ENCODE measurements around the gene USP49. TPM values are rescaled to one million over a fixed set of nuclear protein-coding genes. Genes with fewer than 3 reads are reported as not detected.

USP49 gene
- total RNA-seq, 4 donors from 2014 or later = 2.3 to 3.8 (median 3.1) TPM

DNA sequence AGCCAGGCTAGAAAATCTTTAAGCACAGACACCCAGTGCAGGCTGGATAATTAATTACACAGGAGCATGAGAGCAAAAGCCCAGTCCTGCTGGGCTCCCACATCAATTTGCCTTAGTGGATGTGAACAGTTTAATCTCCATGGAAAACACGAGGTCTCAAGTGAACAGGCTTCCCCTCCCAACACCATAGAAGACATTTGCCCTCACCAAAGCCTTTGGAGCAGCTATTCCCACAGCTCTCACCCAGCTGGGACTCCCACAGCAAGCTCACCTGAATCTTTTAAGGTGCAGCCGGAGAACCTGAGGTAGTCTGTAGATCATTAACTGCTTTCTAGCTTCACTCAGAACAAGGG, 95.6 kb downstream of the USP49 start:
- TF ChIP-seq, protein P1, sequence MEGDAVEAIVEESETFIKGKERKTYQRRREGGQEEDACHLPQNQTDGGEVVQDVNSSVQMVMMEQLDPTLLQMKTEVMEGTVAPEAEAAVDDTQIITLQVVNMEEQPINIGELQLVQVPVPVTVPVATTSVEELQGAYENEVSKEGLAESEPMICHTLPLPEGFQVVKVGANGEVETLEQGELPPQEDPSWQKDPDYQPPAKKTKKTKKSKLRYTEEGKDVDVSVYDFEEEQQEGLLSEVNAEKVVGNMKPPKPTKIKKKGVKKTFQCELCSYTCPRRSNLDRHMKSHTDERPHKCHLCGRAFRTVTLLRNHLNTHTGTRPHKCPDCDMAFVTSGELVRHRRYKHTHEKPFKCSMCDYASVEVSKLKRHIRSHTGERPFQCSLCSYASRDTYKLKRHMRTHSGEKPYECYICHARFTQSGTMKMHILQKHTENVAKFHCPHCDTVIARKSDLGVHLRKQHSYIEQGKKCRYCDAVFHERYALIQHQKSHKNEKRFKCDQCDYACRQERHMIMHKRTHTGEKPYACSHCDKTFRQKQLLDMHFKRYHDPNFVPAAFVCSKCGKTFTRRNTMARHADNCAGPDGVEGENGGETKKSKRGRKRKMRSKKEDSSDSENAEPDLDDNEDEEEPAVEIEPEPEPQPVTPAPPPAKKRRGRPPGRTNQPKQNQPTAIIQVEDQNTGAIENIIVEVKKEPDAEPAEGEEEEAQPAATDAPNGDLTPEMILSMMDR (IDR thresholded peaks at IDR 0.05) = no peak
- DNase-seq (ENCODE audit: low spot score) (no peak), ATAC-seq (ENCODE audit: low FRiP score) (no peak)

DNA sequence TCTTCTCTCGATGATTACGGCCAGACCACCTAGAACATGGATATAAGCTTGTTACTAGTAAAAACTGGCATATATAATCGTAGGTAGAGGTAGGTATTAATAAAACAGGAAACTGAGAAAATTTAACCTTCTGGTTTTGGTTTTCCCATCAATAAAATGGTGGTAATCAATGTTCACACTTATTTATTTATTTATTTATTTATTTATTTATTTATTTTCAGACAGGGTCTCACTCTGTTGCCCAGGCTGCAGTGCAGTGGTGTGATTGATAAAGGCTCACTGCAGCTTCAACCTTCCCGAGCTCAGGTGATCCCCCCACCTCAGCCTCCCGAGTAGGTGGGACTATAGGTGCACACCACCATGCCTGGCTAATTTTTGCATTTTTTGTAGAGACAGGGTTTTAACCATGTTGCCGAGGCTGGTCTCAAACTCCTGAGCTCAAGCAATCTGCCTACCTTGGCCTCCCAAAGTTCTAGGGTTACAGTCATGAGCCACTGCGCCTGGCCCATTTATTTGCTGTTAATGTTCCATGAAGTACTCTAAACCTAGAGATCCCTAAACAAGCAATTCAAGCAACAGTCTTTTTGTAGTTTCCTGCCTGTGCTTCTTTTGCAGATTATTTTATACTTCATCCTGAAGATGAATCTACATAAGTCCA, 96.1 kb downstream of the USP49 start:
- ATAC-seq (ENCODE audit: low FRiP score) (no peak), DNase-seq (ENCODE audit: low spot score) (no peak)
- TF ChIP-seq, protein P1 (IDR thresholded peaks at IDR 0.05) = no peak

DNA sequence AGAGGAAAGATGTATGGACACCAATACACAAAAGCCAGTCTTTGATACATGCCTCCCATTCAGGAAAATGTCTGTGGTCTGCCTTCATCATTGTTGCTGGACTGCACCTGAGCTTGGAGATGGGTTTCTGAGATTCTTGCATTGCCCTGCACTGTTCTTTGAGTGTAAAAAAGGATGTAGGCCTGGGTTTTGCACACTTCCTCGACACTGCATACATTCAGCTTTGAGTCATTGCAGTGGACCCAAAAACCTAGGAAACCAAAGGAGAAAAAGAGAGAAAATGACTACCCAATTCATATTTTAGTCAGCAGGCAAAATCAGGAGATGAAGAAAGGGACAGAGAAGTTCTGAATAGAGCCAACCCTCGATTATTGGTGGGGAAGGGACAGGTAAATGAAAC, 98.7 kb downstream of the USP49 start:
- no peak for DNase-seq (ENCODE audit: low spot score)
- TF ChIP-seq, protein P1 (IDR thresholded peaks at IDR 0.05) = no peak
- no peak for ATAC-seq (ENCODE audit: low FRiP score)

DNA sequence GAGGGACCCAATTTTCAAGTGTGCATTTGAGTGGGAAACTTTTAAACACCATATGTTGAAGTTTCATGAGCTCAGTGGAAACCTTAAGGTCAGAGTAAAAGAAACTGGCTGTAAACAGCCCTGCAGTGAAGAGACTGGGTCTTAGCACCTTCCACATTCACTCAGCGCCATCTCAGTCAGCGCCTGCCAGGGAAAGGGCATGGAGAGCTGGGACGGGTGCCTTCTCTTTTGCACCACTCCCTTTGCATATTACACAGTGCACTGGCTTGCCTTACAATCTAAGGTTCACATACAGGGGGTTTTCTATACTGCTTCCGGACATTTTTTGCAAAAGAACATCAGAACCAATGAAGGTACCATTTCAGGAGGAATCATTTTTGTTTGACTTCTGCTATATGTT, 103.2 kb downstream of the USP49 start:
- ATAC-seq (ENCODE audit: low FRiP score) (no peak), DNase-seq (ENCODE audit: low spot score) (no peak)
- TF ChIP-seq, protein P1 (IDR thresholded peaks at IDR 0.05) = no peak

DNA sequence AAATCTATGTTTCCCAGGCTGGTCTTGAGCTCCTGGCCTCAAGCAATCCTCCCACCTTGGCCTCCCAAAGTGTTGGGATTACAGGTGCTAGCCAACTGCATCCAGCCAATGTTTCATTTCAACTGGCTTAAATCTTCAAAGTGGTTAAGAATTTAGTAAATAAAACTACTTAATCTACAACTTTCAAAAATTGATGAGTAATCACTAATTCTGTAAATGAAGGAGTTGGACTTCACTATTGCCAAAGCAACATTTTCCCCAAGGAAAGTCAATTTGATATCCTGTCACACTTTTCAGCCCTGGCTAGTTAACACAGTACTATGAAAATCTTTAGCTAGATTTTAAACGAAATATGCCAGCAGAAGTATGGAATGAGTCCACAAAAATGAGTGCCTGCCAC, 103.9 kb downstream of the USP49 start:
- TF ChIP-seq, protein P1 (IDR thresholded peaks at IDR 0.05) = no peak
- DNase-seq (ENCODE audit: low spot score) = no peak

DNA sequence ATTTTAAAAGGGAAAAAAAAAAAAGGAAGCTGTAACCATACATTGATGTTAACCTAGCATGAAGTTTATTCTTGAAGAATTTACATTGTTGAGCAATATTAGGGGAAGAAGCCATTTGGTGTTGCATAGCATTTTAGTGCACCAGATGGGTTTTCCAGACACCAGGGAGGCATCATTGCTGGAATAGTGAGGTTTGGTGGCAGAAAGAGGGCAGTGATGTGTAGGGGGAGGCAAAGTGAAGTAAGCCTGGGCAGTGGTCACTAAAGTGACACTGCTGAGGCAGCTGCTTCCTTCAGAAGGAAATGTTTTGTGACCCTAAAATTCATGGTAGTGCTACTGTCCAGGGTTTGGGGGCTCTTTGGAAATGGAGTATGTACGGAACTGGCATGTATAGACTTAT, 105.1 kb downstream of the USP49 start:
- DNase-seq (ENCODE audit: low spot score) (no peak), ATAC-seq (ENCODE audit: low FRiP score) (no peak)
- TF ChIP-seq, protein P1 (IDR thresholded peaks at IDR 0.05) = no peak

More for the DNA sequence above, 103.9 kb downstream of the USP49 start:
- ATAC-seq (ENCODE audit: low FRiP score) = no peak

DNA sequence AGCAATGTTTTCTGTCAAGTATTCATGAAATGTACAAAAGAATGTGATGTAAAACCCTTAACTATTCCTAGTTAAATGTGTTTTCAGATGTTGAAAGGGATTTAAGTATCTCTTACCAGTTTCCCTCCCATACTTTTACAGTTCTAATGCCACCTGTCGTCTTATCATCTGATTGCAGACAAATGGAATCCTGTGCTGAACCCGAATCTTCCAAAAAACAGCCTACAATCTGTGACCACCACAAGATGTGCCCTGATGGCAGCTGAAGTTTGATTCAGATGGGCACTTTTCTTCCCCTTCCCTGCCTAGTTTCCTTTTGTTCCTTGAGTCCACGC, 105.8 kb downstream of the USP49 start:
- DNase-seq (ENCODE audit: low spot score) = no peak
- no peak for ATAC-seq (ENCODE audit: low FRiP score)
- TF ChIP-seq, protein P1 (IDR thresholded peaks at IDR 0.05) = no peak
